Hepatocyte (in vitro differentiated cells): ENCODE data around the gene UBAP1. TPM values are rescaled to one million over a fixed set of nuclear protein-coding genes. Genes with fewer than 3 reads are reported as not detected.

ENCODE experiments used
- DNase-seq: peaks from one replicate; pipeline ENCODE4 v3.0.0-alpha.2; 2016; ENCODE audit warnings: low spot score
- H2AFZ ChIP-seq: fragments of 200-600 bp; sonication (generic); 2 replicates; pipeline ENCODE4 v1.6.0; 2016; ENCODE audit warnings: antibody characterized with exemption, mild to moderate bottlenecking
- H3K27ac ChIP-seq: fragments of 200-600 bp; sonication (generic); 2 replicates; pipeline ENCODE4 v1.5.1; 2016; ENCODE audit warnings: mild to moderate bottlenecking
- H3K27me3 ChIP-seq: fragments of 200-600 bp; sonication (generic); 2 replicates; pipeline ENCODE4 v1.6.1; 2016
- H3K36me3 ChIP-seq: fragments of 200-600 bp; sonication (generic); replicated peaks from 2 replicates; pipeline ENCODE4 v1.5.1; 2016; ENCODE audit warnings: low read depth; ENCODE audit not compliant: insufficient read depth
- H3K4me1 ChIP-seq: fragments of 200-600 bp; sonication (generic); 2 replicates; pipeline ENCODE4 v1.5.1; 2016; ENCODE audit warnings: mild to moderate bottlenecking, moderate library complexity; ENCODE audit not compliant: insufficient read depth
- H3K4me2 ChIP-seq: fragments of 200-600 bp; sonication (generic); 2 replicates; pipeline ENCODE4 v1.6.0; 2016
- H3K4me3 ChIP-seq: fragments of 200-600 bp; sonication (generic); 2 replicates; pipeline ENCODE4 v1.5.1; 2016; ENCODE audit warnings: mild to moderate bottlenecking
- H3K79me2 ChIP-seq: fragments of 200-600 bp; sonication (generic); 2 replicates; pipeline ENCODE4 v1.6.0; 2017; ENCODE audit warnings: mild to moderate bottlenecking
- H3K9me2 ChIP-seq: fragments of 200-600 bp; sonication (generic); replicated peaks from 2 replicates; pipeline ENCODE4 v1.6.0; 2017; ENCODE audit warnings: mild to moderate bottlenecking; ENCODE audit not compliant: insufficient read depth
- H3K9me3 ChIP-seq: fragments of 200-600 bp; sonication (generic); 2 replicates; pipeline ENCODE4 v1.5.1; 2016; ENCODE audit warnings: low read depth, mild to moderate bottlenecking
- H4K20me1 ChIP-seq: fragments of 200-600 bp; sonication (generic); 2 replicates; pipeline ENCODE4 v1.6.0; 2016; ENCODE audit warnings: mild to moderate bottlenecking; ENCODE audit not compliant: insufficient read depth, poor library complexity, severe bottlenecking
- CTCF ChIP-seq: fragments of 200-600 bp; sonication (generic); IDR thresholded peaks from 2 replicates; pipeline ENCODE4 v1.5.1; 2016; ENCODE audit warnings: antibody characterized with exemption, mild to moderate bottlenecking; ENCODE audit not compliant: poor library complexity
- EZH2 ChIP-seq: fragments of 200-600 bp; sonication (generic); IDR thresholded peaks from 2 replicates; pipeline ENCODE4 v1.6.1; 2016; ENCODE audit warnings: antibody characterized with exemption, mild to moderate bottlenecking, borderline replicate concordance
- EZH2phosphoT487 ChIP-seq: fragments of 200-600 bp; sonication (generic); IDR thresholded peaks from one replicate; pipeline ENCODE4 v1.6.1; 2018; ENCODE audit warnings: antibody characterized with exemption, mild to moderate bottlenecking, low read depth, moderate library complexity; ENCODE audit not compliant: unreplicated experiment, severe bottlenecking
- WGBS: methylation state at CpG from one replicate; pipeline ENCODE4 v1.1.6; 2016; ENCODE audit warnings: low lambda C conversion rate; ENCODE audit errors: missing lambda C conversion rate; 5-methylcytosine and 5-hydroxymethylcytosine counted together
- polyA plus RNA-seq: library from polyadenylated mRNA; unstranded; fragments of >200 nt; fragmentation: Nextera tagmentation; extraction: Ambion mirVana; gene quantifications from 2 replicates; pipeline ENCODE4 v1.2.1, GENCODE V29; 2016
- total RNA-seq: library from RNA; depleted of rRNA; stranded (reverse); fragments of >200 nt; gene quantifications from 2 replicates; pipeline ENCODE4 v1.2.3, GENCODE V29; 2014

The UBAP1 gene
- total and polyA plus RNA-seq, 2 experiments from 2014 or later: 38.0 to 49.7 TPM

GRCh38 chr9:34254141-34254913, 75.5 kb downstream of the UBAP1 start:
- Histone ChIP-seq H4K20me1 (no peaks in the 10 kb centered on the region), H3K4me2 (no peak overlapping the region), H2AFZ (no peak overlapping the region), H3K9me2 (no peaks in the 10 kb centered on the region), H3K36me3 (no peaks in the 10 kb centered on the region), H3K27ac (no peak overlapping the region), H3K27me3 (no peaks in the 10 kb centered on the region), H3K4me3 (no peak overlapping the region), H3K79me2 (no peaks in the 10 kb centered on the region), H3K9me3 (no peaks in the 10 kb centered on the region), H3K4me1 (no peaks in the 10 kb centered on the region)
- peak; percentile 37 for DNase-seq
- no peak for TF ChIP-seq CTCF
- TF ChIP-seq EZH2: no peak
- TF ChIP-seq EZH2phosphoT487: no peak
- WGBS: 84% methylated on average over 16 of the region's 16 CpGs

DNA sequence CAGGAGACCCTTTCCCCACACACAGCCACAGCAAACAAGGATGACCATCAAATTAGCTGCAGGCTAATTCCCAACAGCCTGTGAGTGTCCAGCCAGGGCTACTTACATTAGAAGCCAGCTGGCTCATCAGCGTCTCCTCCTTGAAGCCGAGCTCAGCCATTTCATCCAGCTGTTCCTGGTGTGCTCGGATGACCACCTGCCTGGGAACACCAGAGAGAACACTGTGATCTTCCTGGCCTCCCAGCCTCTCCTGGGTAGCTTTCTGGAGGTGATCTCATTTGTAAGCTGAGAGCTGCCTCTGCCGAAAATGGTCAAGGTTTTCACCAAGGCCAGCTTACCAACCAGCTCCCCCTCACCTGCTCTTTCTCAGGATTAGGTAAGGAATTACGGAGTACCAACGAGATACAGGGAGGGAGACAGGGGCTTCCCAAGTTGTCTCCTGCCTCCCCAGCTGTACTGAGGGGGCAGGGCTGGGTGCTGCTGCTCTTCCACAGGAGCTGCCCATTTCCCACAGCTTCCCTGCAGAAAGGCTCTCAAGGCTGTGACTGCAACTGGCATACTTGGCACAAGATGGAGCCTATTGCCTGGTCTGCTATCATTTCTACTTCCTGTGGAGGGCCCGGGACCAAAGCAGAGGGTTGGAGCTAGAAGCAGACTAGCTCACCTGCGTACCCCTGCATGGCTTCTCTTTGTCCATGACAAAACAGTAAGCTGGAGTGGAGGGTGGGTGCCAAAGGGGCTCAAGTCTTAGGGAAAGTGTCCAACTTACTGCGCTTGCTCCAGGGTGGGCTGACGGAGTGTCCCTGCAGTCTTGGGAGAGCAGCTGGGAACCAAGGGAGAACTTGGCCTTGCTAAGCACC, 76.4 kb downstream of the UBAP1 start:
- no peaks in the 10 kb centered on the region for H3K9me2 ChIP-seq
- no peak for TF ChIP-seq EZH2
- no peak for TF ChIP-seq CTCF
- no peak for TF ChIP-seq EZH2phosphoT487
- DNase-seq: no peak
- no peaks in the 10 kb centered on the region for H3K36me3 ChIP-seq
- no peak overlapping the region for H2AFZ ChIP-seq
- no peaks in the 10 kb centered on the region for H3K27me3 ChIP-seq
- H3K4me2 ChIP-seq: no peak overlapping the region
- no peak overlapping the region for H3K27ac ChIP-seq
- no peaks in the 10 kb centered on the region for H3K4me1 ChIP-seq
- 87% methylated on average over 10 of the region's 10 CpGs for WGBS
- H3K9me3 ChIP-seq: no peaks in the 10 kb centered on the region
- H3K4me3 ChIP-seq: no peak overlapping the region
- no peaks in the 10 kb centered on the region for H3K79me2 ChIP-seq
- H4K20me1 ChIP-seq: no peaks in the 10 kb centered on the region

GRCh38 chr9:34256104-34256503, 77.3 kb downstream of the UBAP1 start:
- TF ChIP-seq CTCF: peak; percentile 6
- no peak for TF ChIP-seq EZH2phosphoT487
- no peak overlapping the region for H3K4me3 ChIP-seq
- H3K4me2 ChIP-seq: no peak overlapping the region
- H3K79me2 ChIP-seq: no peaks in the 10 kb centered on the region
- no peak for DNase-seq
- no peaks in the 10 kb centered on the region for H3K9me3 ChIP-seq
- no peaks in the 10 kb centered on the region for H3K36me3 ChIP-seq
- H3K9me2 ChIP-seq: no peaks in the 10 kb centered on the region
- no peak overlapping the region for H3K27ac ChIP-seq
- H3K27me3 ChIP-seq: no peaks in the 10 kb centered on the region
- H3K4me1 ChIP-seq: no peaks in the 10 kb centered on the region
- H4K20me1 ChIP-seq: no peaks in the 10 kb centered on the region
- no peak overlapping the region for H2AFZ ChIP-seq
- 92% methylated on average over 6 of the region's 6 CpGs for WGBS
